ENCODE measurements around the gene TNNC2.

The TNNC2 gene

DNA sequence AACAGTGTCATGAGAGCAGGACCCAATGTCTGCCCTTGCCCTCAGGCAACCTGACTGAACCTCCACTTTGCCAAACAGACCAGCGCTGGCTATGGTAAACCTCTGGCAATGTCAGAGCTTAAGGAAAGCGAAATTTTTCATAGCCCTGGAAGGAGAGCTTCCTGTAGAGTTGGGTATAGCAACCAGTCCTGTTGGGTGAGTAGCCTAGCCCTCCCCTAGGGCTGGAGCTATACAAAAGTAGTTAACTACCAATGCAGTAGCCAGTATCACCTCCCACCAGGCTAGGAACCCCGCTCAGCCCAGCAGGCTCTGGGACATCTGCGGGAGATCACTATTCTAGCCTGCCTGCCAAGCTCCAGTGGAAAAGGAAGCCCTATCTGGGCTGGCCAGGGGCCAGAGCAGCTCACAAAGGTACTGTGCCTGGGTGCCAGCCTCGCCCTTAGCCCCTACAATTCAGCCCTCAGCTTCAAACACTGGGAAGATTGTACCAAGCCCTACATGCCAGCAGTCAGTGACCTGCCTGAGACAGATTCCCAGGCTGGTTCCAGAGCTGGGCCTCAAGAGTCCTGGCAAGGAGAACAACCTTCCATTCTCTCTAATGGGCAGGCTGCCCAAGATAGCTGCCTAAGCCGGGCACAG lies 43.3 kb downstream of the TNNC2 start:
- no peak for DNase-seq (ENCODE audit: low read depth)
- H3K4me3 ChIP-seq (ENCODE audit: low read depth, low read length), result no peak overlapping the region
- TF ChIP-seq, protein P1, sequence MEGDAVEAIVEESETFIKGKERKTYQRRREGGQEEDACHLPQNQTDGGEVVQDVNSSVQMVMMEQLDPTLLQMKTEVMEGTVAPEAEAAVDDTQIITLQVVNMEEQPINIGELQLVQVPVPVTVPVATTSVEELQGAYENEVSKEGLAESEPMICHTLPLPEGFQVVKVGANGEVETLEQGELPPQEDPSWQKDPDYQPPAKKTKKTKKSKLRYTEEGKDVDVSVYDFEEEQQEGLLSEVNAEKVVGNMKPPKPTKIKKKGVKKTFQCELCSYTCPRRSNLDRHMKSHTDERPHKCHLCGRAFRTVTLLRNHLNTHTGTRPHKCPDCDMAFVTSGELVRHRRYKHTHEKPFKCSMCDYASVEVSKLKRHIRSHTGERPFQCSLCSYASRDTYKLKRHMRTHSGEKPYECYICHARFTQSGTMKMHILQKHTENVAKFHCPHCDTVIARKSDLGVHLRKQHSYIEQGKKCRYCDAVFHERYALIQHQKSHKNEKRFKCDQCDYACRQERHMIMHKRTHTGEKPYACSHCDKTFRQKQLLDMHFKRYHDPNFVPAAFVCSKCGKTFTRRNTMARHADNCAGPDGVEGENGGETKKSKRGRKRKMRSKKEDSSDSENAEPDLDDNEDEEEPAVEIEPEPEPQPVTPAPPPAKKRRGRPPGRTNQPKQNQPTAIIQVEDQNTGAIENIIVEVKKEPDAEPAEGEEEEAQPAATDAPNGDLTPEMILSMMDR (IDR thresholded peaks at IDR 0.05; ENCODE audit: low read depth, low read length), result no peak
- TF ChIP-seq POLR2A (IDR thresholded peaks at IDR 0.05; ENCODE audit: extremely low read depth, insufficient read length) (no peak), MYC (IDR thresholded peaks at IDR 0.05; ENCODE audit: low read depth, low read length) (no peak)
- TF ChIP-seq, protein P2, sequence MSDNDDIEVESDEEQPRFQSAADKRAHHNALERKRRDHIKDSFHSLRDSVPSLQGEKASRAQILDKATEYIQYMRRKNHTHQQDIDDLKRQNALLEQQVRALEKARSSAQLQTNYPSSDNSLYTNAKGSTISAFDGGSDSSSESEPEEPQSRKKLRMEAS (IDR thresholded peaks at IDR 0.05; ENCODE audit: low read depth, low read length), result no peak

GRCh38 chr20:45782890-45783289 lies 44.2 kb downstream of the TNNC2 start:
- H3K4me3 ChIP-seq (ENCODE audit: low read depth, low read length), result no peak overlapping the region
- TF ChIP-seq POLR2A (IDR thresholded peaks at IDR 0.05; ENCODE audit: extremely low read depth, insufficient read length) (no peak), MYC (IDR thresholded peaks at IDR 0.05; ENCODE audit: low read depth, low read length) (no peak)
- TF ChIP-seq, protein P1 (IDR thresholded peaks at IDR 0.05; ENCODE audit: low read depth, low read length), result no peak
- TF ChIP-seq, protein P2 (IDR thresholded peaks at IDR 0.05; ENCODE audit: low read depth, low read length), result no peak
- no peak for DNase-seq (ENCODE audit: low read depth)

GRCh38 chr20:45781391-45781931 lies 45.7 kb downstream of the TNNC2 start:
- H3K4me3 ChIP-seq (ENCODE audit: low read depth, low read length), result no peak overlapping the region
- DNase-seq (ENCODE audit: low read depth), result no peak
- no peak for TF ChIP-seq MYC (IDR thresholded peaks at IDR 0.05; ENCODE audit: low read depth, low read length)
- TF ChIP-seq, protein P2 (IDR thresholded peaks at IDR 0.05; ENCODE audit: low read depth, low read length), result no peak

DNA sequence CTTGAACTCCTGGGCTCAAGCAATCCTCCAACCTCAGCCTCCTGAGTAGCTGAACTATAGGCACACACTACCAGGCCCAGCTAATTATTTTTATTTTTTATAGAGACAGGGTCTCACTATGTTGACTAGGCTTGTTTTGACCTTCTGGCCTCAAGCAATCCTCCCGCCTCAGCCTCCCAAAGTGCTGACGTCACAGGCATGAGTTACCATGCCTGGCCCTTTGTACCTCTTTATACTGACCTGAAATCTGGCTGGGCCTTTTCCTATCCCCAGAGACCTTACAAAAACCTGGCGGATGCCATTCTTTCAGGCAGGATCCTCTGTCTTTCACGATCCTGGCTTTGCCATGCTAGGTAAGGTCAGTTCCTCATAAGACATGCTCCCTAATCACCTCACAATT lies 47.0 kb downstream of the TNNC2 start:
- no peak overlapping the region for H3K4me3 ChIP-seq (ENCODE audit: low read depth, low read length)
- TF ChIP-seq, protein P2 (IDR thresholded peaks at IDR 0.05; ENCODE audit: low read depth, low read length), result no peak
- TF ChIP-seq POLR2A (IDR thresholded peaks at IDR 0.05; ENCODE audit: extremely low read depth, insufficient read length) (no peak), MYC (IDR thresholded peaks at IDR 0.05; ENCODE audit: low read depth, low read length) (no peak)
- TF ChIP-seq, protein P1 (IDR thresholded peaks at IDR 0.05; ENCODE audit: low read depth, low read length), result no peak

DNA sequence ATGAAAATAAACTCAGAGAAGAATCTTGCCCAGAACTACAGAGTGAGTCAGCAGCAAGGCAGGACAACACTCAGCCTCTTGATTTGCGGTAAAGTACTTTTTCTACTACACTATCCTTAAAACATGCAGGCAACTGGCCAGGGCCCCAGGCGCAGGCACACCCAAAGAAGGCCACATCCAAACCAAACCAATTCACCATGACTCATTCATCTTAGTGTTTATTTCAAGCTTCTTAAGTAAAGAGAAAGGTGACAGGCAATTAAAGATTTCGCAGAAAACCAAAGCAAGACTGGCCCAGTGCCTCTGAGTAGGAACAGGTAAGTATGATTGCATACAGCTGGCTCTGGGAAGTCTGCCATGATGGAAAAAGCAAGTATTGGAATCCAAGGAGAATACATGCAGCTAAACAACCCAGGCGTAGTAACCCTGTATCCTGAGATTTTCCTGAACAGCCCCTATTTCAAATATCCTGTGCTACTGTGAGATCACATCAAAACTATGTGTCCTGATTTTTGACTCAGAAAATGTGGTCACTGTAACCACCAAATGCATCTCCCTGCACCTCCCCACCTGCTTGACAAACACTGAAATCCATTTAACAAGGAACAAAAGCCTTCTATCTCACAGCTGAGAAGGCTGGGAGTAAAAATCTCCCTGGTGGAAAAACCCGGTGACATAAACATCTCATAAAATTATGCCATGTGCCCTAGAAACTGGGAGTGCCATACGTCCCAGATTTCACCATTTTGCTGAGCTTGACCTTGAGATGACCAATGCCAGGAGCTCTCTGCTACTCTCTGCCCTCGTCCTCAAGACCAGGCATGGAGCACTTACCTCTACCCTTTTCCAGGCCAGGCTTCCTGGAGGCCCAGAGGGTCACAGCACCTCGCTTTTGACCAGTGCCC lies 47.8 kb downstream of the TNNC2 start:
- no peak for DNase-seq (ENCODE audit: low read depth)
- TF ChIP-seq, protein P2 (IDR thresholded peaks at IDR 0.05; ENCODE audit: low read depth, low read length), result no peak
- TF ChIP-seq, protein P1 (IDR thresholded peaks at IDR 0.05; ENCODE audit: low read depth, low read length), result no peak
- TF ChIP-seq POLR2A (IDR thresholded peaks at IDR 0.05; ENCODE audit: extremely low read depth, insufficient read length) (no peak), MYC (IDR thresholded peaks at IDR 0.05; ENCODE audit: low read depth, low read length) (no peak)

More for the DNA sequence above, 47.0 kb downstream of the TNNC2 start:
- DNase-seq (ENCODE audit: low read depth), result no peak

More for the DNA sequence above, 47.8 kb downstream of the TNNC2 start:
- no peak overlapping the region for H3K4me3 ChIP-seq (ENCODE audit: low read depth, low read length)
